ENCODE data around the gene LRRC7.
A peak's percentile ranks its signal among the peaks of the same experiment; 100 is the strongest.

The LRRC7 gene

DNA sequence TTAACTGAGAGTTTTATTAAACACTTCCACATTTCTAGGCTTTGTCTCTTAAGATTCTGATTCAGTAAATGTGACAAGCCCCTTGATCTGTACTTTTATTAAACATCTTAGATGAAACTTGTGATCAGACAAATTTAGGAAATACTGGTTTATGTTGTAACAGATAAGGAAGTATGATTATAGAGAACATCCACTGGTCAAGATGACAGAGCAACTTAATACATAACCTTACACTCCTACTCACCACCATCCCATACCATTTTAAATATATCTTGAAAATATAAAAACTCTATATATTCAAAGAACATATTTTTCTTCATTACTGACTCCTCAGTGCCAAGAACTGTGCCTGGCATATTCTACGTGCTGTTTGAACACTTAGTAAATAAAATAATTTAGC lies 420.2 kb downstream of the LRRC7 start:
- Histone ChIP-seq H3K4me3 (ENCODE audit: low read depth, low read length) (no peak overlapping the region), H3K27ac (ENCODE audit: low read depth, low read length) (no peak overlapping the region), H3K27me3 (ENCODE audit: insufficient read depth, low read length) (no peaks in the 10 kb centered on the region), H3K4me1 (ENCODE audit: control insufficient read depth, insufficient read depth, low read length, unreplicated experiment) (peaks cover 8% of the 10 kb centered on the region), H2AFZ (ENCODE audit: low read length, unreplicated experiment) (no peak overlapping the region), H3K79me2 (ENCODE audit: control insufficient read depth, insufficient read depth, low read length, unreplicated experiment) (no peaks in the 10 kb centered on the region), H3K36me3 (ENCODE audit: insufficient read depth, low read length) (no peaks in the 10 kb centered on the region)

DNA sequence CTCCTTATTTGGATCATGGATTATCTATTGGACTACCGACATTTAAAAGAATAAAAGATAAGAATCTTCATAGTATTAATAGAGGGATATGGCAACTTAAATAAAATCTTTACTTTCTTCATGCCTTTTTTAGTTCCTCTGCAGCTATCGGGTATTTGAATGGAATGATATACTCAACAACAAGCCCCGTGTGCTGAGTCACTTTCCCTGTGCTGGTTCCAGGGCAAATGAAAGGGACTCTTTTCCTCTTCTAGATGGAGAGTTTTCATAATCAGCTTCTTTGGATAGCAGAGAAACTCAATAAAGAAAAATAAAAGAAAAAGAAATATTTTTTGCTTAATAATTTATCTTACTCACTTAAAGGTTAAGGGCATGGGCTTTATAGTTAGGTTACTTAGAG lies 423.9 kb downstream of the LRRC7 start:
- H3K36me3 ChIP-seq (ENCODE audit: insufficient read depth, low read length): no peaks in the 10 kb centered on the region

DNA sequence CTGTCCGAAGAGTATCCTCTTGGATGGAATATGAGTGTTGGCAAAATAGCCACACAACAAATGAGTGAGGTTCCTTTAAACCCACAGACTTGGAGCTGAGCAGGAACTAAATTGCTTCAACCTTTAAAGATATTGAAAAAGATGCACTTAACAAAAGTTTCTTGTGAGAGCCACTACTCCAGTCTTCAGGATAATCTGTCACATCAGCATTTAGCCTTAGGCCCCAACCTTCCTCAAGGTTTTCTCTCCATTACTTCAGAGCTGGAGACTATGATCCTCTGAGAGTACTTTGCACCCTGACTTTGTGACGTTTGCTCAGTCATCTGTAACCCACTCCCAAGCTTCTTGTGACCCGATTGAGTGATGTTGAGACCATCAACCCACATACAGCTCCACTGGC lies 424.9 kb downstream of the LRRC7 start:
- Histone ChIP-seq H3K36me3 (ENCODE audit: insufficient read depth, low read length) (no peaks in the 10 kb centered on the region), H2AFZ (ENCODE audit: low read length, unreplicated experiment) (no peak overlapping the region), H3K4me1 (ENCODE audit: control insufficient read depth, insufficient read depth, low read length, unreplicated experiment) (peaks cover 7% of the 10 kb centered on the region), H3K79me2 (ENCODE audit: control insufficient read depth, insufficient read depth, low read length, unreplicated experiment) (no peaks in the 10 kb centered on the region), H3K27ac (ENCODE audit: low read depth, low read length) (no peak overlapping the region), H3K4me3 (ENCODE audit: low read depth, low read length) (no peak overlapping the region), H3K27me3 (ENCODE audit: insufficient read depth, low read length) (no peaks in the 10 kb centered on the region)

More for the DNA sequence above, 423.9 kb downstream of the LRRC7 start:
- no peak overlapping the region for H2AFZ ChIP-seq (ENCODE audit: low read length, unreplicated experiment)
- H3K27ac ChIP-seq (ENCODE audit: low read depth, low read length): no peak overlapping the region
- H3K79me2 ChIP-seq (ENCODE audit: control insufficient read depth, insufficient read depth, low read length, unreplicated experiment): no peaks in the 10 kb centered on the region
- H3K4me3 ChIP-seq (ENCODE audit: low read depth, low read length): no peak overlapping the region
- H3K27me3 ChIP-seq (ENCODE audit: insufficient read depth, low read length): no peaks in the 10 kb centered on the region
- H3K4me1 ChIP-seq (ENCODE audit: control insufficient read depth, insufficient read depth, low read length, unreplicated experiment): peaks cover 7% of the 10 kb centered on the region

DNA sequence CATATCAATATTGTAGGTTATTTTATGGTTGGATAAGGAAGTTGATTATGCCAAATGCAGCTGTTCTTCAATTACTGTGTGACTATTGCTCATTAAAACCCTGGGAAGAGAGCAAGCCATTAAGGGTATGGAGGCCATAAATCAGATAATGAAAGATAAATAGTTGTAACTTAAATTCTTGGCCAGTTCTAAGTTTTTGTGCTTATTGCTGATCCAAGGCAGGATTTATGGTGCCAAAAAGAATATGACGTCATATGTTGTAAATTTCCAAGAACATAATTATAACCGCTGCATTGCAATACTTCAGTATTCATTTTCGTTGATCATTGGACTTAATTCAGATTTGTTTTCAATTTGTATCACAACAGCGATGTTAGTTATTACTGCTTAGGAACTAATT lies 426.1 kb downstream of the LRRC7 start:
- no peaks in the 10 kb centered on the region for H3K36me3 ChIP-seq (ENCODE audit: insufficient read depth, low read length)
- H2AFZ ChIP-seq (ENCODE audit: low read length, unreplicated experiment): no peak overlapping the region
- H3K27ac ChIP-seq (ENCODE audit: low read depth, low read length): no peak overlapping the region
- no peaks in the 10 kb centered on the region for H3K27me3 ChIP-seq (ENCODE audit: insufficient read depth, low read length)
- no peaks in the 10 kb centered on the region for H3K79me2 ChIP-seq (ENCODE audit: control insufficient read depth, insufficient read depth, low read length, unreplicated experiment)
- peaks cover 7% of the 10 kb centered on the region for H3K4me1 ChIP-seq (ENCODE audit: control insufficient read depth, insufficient read depth, low read length, unreplicated experiment)
- no peak overlapping the region for H3K4me3 ChIP-seq (ENCODE audit: low read depth, low read length)

- H3K27ac ChIP-seq (ENCODE audit: low read depth, low read length): no peak overlapping the region
- no peaks in the 10 kb centered on the region for H3K36me3 ChIP-seq (ENCODE audit: insufficient read depth, low read length)
- H3K4me3 ChIP-seq (ENCODE audit: low read depth, low read length): no peak overlapping the region
- no peaks in the 10 kb centered on the region for H3K79me2 ChIP-seq (ENCODE audit: control insufficient read depth, insufficient read depth, low read length, unreplicated experiment)
- H3K4me1 ChIP-seq (ENCODE audit: control insufficient read depth, insufficient read depth, low read length, unreplicated experiment): peaks cover 7% of the 10 kb centered on the region
- no peaks in the 10 kb centered on the region for H3K27me3 ChIP-seq (ENCODE audit: insufficient read depth, low read length)
- peak overlapping the region; percentile 28 for H2AFZ ChIP-seq (ENCODE audit: low read length, unreplicated experiment)
Observed at GRCh38 chr1:69994241-69994640, 426.5 kb downstream of the LRRC7 start.

- Histone ChIP-seq H3K79me2 (ENCODE audit: control insufficient read depth, insufficient read depth, low read length, unreplicated experiment) (no peaks in the 10 kb centered on the region), H3K36me3 (ENCODE audit: insufficient read depth, low read length) (no peaks in the 10 kb centered on the region), H2AFZ (ENCODE audit: low read length, unreplicated experiment) (no peak overlapping the region), H3K27me3 (ENCODE audit: insufficient read depth, low read length) (no peaks in the 10 kb centered on the region), H3K4me3 (ENCODE audit: low read depth, low read length) (no peak overlapping the region), H3K4me1 (ENCODE audit: control insufficient read depth, insufficient read depth, low read length, unreplicated experiment) (peaks cover 6% of the 10 kb centered on the region), H3K27ac (ENCODE audit: low read depth, low read length) (no peak overlapping the region)
Observed at GRCh38 chr1:69998847-69999246, 431.1 kb downstream of the LRRC7 start.

DNA sequence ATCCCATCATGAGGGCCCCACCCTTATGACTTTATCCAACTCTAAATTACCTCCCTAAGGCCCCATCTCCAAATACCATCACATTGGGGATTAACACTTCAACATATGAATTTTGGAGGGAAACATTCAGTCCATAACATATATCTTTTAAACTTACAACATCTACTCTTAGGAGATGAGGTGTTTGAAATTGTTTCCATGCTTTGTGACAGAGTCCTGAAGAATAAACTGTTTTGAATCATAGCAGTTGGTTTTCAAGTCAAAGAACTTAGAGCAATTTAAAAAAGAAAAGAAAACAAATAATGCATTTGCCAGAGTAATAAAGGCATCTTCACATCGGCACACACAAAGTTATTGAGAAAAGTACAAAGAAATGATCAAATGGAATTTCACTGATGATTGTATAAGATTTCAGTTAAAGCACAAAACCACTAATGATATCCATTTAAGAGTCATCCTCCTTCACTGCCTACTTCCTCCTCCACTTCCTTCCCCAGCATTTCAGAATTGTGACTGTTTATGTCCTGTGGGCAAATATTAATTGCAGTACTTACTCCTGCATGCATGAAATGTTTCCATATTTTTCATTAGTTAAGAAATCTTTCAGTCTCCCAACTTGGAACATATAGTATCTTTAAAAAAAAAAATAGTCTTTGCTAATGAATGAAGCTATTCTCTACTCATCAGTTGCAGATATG lies 435.6 kb downstream of the LRRC7 start:
- no peak overlapping the region for H2AFZ ChIP-seq (ENCODE audit: low read length, unreplicated experiment)
- no peaks in the 10 kb centered on the region for H3K36me3 ChIP-seq (ENCODE audit: insufficient read depth, low read length)

GRCh38 chr1:70005386-70006034 lies 437.8 kb downstream of the LRRC7 start:
- Histone ChIP-seq H3K36me3 (ENCODE audit: insufficient read depth, low read length) (no peaks in the 10 kb centered on the region), H2AFZ (ENCODE audit: low read length, unreplicated experiment) (no peak overlapping the region), H3K4me1 (ENCODE audit: control insufficient read depth, insufficient read depth, low read length, unreplicated experiment) (no peaks in the 10 kb centered on the region), H3K27ac (ENCODE audit: low read depth, low read length) (no peak overlapping the region), H3K79me2 (ENCODE audit: control insufficient read depth, insufficient read depth, low read length, unreplicated experiment) (no peaks in the 10 kb centered on the region), H3K27me3 (ENCODE audit: insufficient read depth, low read length) (no peaks in the 10 kb centered on the region), H3K4me3 (ENCODE audit: low read depth, low read length) (no peak overlapping the region)

More for the DNA sequence above, 435.6 kb downstream of the LRRC7 start:
- no peaks in the 10 kb centered on the region for H3K27me3 ChIP-seq (ENCODE audit: insufficient read depth, low read length)
- H3K79me2 ChIP-seq (ENCODE audit: control insufficient read depth, insufficient read depth, low read length, unreplicated experiment): no peaks in the 10 kb centered on the region
- no peaks in the 10 kb centered on the region for H3K4me1 ChIP-seq (ENCODE audit: control insufficient read depth, insufficient read depth, low read length, unreplicated experiment)
- no peak overlapping the region for H3K27ac ChIP-seq (ENCODE audit: low read depth, low read length)
- H3K4me3 ChIP-seq (ENCODE audit: low read depth, low read length): no peak overlapping the region

- Histone ChIP-seq H3K79me2 (ENCODE audit: control insufficient read depth, insufficient read depth, low read length, unreplicated experiment) (no peaks in the 10 kb centered on the region), H3K27ac (ENCODE audit: low read depth, low read length) (no peak overlapping the region), H3K4me1 (ENCODE audit: control insufficient read depth, insufficient read depth, low read length, unreplicated experiment) (no peaks in the 10 kb centered on the region), H2AFZ (ENCODE audit: low read length, unreplicated experiment) (no peak overlapping the region), H3K27me3 (ENCODE audit: insufficient read depth, low read length) (no peaks in the 10 kb centered on the region), H3K36me3 (ENCODE audit: insufficient read depth, low read length) (no peaks in the 10 kb centered on the region), H3K4me3 (ENCODE audit: low read depth, low read length) (no peak overlapping the region)
Observed at GRCh38 chr1:70008660-70009059, 440.9 kb downstream of the LRRC7 start.

GRCh38 chr1:70017770-70018169 lies 450.0 kb downstream of the LRRC7 start:
- Histone ChIP-seq H3K79me2 (ENCODE audit: control insufficient read depth, insufficient read depth, low read length, unreplicated experiment) (no peaks in the 10 kb centered on the region), H3K4me3 (ENCODE audit: low read depth, low read length) (no peak overlapping the region), H2AFZ (ENCODE audit: low read length, unreplicated experiment) (no peak overlapping the region), H3K36me3 (ENCODE audit: insufficient read depth, low read length) (no peaks in the 10 kb centered on the region), H3K27ac (ENCODE audit: low read depth, low read length) (no peak overlapping the region), H3K4me1 (ENCODE audit: control insufficient read depth, insufficient read depth, low read length, unreplicated experiment) (no peaks in the 10 kb centered on the region), H3K27me3 (ENCODE audit: insufficient read depth, low read length) (no peaks in the 10 kb centered on the region)

- Histone ChIP-seq H3K36me3 (ENCODE audit: insufficient read depth, low read length) (no peaks in the 10 kb centered on the region), H2AFZ (ENCODE audit: low read length, unreplicated experiment) (no peak overlapping the region), H3K27me3 (ENCODE audit: insufficient read depth, low read length) (no peaks in the 10 kb centered on the region), H3K79me2 (ENCODE audit: control insufficient read depth, insufficient read depth, low read length, unreplicated experiment) (no peaks in the 10 kb centered on the region), H3K27ac (ENCODE audit: low read depth, low read length) (no peak overlapping the region), H3K4me3 (ENCODE audit: low read depth, low read length) (no peak overlapping the region), H3K4me1 (ENCODE audit: control insufficient read depth, insufficient read depth, low read length, unreplicated experiment) (no peaks in the 10 kb centered on the region)
Observed at GRCh38 chr1:70024272-70024671, 456.6 kb downstream of the LRRC7 start.

All from ACC112 (cell line).